GM18873 (cell line): ENCODE results near the gene HAUS5.
A peak's percentile ranks its signal among the peaks of the same experiment; 100 is the strongest.
"Not testable (repeated sequence)": the region's sequence is repeated elsewhere in the genome, so short reads cannot be mapped to it uniquely, and the experiment has no call there.

Experiments
- ATAC-seq: cut with Tn5 transposase; IDR thresholded peaks from one replicate; pipeline ENCODE4 v1.9.1; 2021; ENCODE audit warnings: mild to moderate bottlenecking, moderate library complexity, moderate number of reproducible peaks; ENCODE audit not compliant: unreplicated experiment, low FRiP score

HAUS5 gene

DNA sequence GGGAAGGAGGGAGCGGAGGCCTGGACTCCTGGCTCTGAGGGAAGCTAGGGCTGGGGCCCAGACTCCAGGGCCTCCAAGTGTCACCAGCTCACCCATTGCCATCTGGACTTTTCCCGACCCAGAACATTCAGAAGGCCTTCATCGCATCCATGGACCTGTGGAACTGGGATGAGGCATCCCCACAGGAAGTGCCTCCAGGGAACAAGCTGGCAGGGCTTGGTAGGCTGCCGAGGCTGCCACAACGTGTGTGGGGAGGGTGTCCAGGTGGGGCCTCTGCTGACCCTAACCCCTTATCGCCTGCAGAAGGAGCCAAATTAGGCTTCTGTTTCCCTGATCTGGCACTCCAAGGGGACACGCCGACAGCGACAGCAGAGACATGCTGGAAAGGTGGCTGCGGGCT is 29.8 kb downstream of the HAUS5 start:
- ATAC-seq, result no peak

DNA sequence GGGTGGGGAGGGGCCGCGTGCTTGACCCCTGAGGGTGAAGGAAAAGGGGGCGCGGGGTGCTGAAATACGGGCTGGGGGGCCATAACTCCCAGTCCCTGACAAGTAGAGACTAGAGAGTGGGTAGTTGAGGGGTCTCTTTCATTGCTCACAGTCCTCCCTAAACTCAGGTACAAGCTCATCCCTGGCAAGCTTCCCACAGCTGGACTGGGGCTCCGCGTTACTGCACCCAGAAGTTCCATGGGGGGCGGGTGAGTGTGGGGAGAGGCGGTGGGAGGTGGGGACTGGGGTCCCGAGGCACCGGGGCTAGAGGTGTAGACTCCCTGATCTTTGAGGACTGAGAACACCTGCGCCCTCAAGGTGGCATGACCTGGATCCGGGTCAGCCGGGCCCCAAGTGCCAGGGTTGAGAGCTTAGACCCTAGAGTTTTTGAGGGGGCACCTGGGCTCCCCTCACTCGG is 30.3 kb downstream of the HAUS5 start:
- ATAC-seq, result no peak

DNA sequence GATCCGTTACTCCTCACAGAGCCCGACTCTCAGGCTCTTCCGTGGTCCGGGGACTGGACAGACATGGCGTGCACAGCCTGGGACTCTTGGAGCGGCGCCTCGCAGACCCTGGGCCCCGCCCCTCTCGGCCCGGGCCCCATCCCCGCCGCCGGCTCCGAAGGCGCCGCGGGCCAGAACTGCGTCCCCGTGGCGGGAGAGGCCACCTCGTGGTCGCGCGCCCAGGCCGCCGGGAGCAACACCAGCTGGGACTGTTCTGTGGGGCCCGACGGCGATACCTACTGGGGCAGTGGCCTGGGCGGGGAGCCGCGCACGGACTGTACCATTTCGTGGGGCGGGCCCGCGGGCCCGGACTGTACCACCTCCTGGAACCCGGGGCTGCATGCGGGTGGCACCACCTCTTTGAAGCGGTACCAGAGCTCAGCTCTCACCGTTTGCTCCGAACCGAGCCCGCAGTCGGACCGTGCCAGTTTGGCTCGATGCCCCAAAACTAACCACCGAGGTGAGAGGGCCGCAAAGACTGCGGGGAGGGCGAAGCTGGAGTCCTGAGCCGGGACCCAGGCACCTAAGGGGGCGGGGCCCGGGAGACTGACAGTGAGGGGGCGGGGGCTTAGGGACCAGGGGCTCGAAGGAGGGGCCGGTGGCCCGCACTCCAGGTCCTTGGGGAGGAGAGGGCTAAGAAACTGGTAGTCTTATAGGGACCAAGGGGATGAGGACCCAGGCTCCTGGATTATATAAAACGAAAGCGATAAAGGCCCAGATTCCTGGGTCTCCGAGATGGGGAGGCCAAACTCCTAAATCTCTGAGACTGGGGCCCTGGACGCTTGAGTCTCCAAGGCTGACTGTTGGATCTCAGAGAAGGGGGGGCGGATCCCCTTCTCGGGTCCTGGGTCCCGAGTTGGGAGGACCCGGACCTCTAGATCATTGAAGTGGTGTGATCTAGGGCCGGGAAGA is 31.0 kb downstream of the HAUS5 start:
- peak; percentile 32 for ATAC-seq

DNA sequence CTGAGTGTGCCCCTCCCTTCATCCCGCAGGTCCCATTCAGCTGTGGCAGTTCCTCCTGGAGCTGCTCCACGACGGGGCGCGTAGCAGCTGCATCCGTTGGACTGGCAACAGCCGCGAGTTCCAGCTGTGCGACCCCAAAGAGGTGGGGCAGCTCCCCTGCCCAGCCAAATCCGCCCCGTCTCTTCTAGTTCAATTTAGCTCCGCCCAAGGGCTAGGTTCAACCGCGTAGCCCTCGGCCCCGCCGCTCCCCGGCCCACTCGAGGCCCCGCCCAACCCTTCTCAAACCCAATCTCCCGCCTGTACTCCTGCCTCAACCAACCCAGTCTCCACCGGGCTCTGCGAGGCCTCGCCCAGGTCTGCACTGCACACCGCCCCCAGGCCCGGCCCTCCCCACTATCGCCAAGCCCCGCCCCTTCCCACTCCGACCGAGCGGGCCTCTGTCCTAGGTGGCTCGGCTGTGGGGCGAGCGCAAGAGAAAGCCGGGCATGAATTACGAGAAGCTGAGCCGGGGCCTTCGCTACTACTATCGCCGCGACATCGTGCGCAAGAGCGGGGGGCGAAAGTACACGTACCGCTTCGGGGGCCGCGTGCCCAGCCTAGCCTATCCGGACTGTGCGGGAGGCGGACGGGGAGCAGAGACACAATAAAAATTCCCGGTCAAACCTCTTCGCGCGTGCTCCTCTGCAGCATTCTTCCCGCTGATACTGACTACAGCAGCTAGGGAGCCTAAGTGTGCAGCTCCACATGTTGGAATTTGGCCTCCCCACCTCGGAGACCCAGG is 31.9 kb downstream of the HAUS5 start:
- ATAC-seq, result peak; percentile 53

DNA sequence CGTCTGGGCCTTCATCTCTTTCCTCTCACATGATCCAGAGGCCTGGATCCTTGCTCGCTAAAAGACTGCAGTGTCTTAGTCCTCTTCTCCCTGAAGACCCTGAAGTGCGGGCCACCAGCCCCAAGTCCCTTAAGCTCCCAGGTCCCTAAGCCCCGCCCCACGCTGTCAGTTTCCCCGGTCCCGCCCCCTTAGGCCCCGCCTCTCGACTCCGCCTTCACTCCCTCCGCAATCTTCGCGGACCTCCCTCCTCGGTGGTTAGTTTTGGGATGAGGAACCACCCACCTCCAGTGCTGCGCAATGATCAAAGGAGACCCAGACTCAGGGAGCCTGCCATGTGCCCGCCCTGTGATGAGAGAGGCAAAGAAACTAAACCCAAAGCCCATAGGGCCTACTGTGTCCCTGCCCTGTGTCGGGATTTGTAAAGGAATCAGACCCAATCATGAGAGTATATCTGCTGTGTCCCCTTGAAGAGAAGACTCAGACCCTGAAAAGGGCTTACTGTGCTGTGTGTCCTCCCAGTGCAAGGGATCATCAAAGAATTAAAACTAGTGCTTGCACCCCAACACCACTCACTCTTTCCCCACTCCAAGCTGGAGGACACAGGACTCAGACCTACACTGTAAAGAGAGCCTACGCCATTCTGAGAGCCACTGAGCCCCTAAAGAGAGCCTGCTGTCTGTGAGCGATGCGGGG is 32.6 kb downstream of the HAUS5 start:
- ATAC-seq, result no peak

DNA sequence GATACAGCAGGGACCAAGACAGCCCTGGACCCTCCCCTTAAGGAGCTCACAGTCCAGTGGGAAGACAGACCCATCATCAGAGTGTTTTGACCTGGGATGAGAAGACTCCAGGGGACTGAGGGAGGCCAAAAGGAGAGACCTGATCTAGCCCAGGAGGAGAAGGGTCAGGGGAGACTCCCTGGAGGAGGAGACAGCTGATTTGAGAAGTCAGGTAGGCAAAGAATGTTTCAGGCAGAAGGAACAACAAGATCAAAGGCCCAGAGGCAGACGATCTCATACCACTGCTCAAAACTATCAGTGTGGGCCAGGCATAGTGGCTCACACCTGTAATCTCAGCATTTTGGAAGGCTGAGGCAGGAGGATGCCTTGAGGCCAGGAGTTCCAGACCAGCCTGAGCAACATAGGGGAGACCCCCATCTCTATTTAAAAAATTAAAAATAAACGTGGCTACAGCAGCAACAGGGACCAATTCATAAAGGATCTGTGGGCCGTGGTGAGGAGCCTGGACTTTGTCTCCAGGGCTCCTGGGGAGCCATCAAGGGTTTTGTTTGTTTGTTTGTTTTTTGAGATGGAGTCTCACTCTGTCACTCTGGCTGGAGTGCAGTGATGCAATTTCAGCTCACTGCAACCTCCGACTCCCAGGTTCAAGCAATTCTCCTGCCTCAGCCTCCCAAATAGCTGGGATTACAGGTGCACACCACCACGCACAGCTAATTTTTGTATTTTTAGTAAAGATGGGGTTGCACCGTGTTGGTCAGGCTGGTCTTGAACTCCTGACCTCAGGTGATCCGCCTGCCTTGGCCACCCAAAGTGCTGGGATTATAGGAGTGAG is 33.4 kb downstream of the HAUS5 start:
- no peak for ATAC-seq

DNA sequence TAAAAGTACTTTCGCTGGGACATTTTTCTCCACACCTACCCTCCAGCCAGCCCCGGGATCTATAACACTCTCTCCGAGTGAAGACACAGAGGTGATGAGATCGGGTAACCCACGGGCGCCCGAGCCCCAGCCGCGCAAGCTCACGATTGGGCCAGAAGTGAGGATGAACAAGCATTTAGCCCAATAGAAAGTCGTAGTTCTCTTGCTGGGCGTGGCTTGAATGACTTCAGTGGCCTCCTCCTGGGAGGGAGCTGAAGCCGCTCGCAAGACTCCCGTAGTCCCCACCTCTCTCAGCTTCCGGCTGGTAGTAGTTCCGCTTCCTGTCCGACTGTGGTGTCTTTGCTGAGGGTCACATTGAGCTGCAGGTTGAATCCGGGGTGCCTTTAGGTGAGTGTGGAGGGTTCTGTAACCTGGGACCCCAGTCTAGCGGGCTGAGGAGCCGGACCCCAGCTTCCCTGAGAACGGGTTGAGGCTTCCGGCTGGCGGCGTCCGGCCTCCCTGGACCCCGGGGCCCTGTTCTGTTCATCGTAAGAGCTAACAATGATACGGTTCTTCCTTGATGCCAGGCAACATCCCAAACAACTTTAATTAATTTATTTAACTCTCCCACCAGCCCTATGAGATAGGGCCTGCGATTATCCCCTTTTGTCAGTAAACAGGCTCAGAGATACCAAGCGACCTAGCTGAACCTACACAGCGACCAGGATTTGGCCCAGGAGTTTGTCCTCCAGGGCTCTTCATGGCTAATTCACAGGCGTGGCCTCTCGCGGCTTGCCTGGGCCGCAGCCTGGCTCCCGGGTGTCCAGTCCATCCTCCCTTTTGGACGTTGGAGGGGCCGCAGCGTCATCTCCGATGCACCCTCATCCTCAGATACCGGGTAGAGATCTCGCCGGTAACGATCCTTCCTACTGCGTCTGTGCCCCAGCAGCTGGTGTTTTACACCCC is 35.8 kb downstream of the HAUS5 start, which contains the start of gene COX6B1:
Gene COX6B1 (plus strand): TSS at position 307 of the 945 bp plus-strand sequence. CDS start 2,921 bp downstream, outside the sequence.
- peak; percentile 50 for ATAC-seq

DNA sequence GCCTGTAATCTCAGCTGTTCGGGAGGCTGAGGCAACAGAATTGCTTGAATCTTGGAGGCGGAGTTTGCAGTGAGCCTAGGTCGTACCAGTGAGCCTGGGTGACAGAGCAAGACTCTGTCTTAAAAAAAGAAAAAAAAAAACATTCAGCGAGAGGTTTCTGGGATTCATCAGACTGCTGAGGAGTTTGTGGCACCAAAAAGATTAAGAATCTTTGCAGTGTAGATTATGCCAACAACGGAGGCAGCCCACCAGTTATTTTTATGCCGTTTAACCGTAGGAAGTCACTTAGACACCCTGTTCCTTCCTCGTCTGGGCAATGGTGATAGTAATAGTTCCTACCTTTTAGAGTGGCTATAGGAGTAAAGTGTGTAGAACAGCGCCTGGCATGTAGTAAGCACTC is 38.0 kb downstream of the HAUS5 start:
- no peak for ATAC-seq

DNA sequence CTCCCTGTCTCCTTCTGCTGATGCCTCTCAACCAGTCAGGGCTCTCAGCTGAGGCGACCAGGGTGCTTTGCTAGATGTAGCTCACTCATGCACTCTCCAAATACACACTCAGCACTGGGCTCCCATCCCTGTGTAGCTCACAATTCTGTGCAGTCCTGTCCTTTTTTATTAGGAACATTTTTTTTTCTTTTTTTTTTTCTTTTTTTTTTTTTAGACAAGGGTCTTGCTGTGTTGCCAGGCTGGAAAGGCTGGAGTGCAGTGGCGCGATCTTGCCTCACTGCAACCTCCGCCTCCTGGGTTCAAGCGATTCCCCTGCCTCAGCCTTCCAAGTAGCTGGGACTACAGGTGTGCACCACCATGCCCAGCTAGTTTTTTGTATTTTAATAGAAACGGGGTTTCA is 42.3 kb downstream of the HAUS5 start:
- not testable (repeated sequence) for ATAC-seq

DNA sequence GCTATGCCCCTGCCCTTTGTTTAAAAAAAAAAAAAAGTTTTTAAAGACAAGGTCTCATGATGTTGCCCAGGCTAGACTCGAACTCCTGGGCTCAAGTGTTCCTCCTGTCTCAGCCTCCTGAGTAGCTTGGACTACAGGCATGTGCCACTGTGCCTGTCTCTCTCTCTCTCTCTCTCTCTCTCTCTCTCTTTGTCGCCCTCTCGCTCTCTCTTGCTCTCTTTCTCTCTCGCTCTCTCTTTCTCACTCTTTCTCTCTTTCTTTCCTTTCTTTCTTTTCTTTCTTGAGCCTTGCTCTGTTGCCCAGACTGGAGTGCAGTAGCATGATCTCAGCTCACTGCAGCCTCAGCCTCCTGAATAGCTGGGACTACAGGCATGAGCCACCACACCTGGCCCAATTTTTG is 43.1 kb downstream of the HAUS5 start:
- no peak for ATAC-seq

DNA sequence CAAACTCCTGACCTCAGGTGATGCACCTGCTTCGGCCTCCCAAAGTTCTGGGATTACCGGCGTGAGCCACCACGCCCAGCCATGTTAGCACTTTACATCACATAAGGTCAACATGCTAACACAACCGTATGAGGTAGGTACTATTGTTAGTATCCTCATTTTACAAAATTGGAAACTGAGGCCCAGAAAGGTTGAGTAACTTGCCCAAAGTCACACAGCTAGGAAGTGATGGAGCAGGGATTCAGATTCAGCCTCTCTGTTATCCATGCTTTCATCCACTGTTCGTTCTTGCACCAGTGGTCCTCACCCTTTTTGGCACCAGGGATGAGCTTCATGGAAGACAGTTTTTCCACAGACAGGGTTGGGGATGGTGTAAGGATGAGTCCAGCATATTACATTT is 44.2 kb downstream of the HAUS5 start:
- ATAC-seq, result no peak

DNA sequence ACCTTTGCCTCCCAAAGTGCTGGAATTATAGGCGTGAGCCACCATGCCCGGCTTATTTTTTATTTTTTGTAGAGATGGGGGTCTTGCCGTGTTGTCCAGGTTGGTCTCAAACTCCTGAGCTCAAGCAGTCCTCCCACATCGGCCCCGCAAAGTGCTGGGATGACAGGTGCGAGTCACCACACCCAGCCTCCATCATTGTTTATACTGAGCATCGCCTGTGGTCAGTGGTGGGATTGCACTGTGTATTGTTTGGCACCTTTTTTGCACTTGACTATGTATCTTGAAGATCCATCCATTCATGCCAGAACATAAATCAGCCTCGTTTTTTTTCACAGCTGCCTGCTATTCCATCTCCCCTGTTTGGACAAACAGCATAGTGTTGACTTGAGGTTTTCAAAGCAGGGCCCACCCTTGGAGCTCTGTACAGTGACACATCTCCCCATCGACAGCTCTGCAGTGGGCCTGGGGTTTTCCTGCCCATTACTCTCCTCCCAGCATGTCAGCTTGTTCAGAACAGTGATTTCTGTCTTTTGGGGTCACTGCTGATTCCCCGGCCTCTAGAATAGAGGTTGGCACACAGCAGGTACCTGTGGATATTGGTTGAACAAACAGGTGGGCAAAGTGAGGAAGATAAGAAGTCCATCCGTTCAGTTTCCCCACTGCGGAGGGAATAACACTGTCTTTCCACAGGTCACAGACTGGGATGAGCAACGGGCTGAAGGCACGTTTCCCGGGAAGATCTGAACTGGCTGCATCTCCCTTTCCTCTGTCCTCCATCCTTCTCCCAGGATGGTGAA is 45.6 kb downstream of the HAUS5 start:
- no peak for ATAC-seq

DNA sequence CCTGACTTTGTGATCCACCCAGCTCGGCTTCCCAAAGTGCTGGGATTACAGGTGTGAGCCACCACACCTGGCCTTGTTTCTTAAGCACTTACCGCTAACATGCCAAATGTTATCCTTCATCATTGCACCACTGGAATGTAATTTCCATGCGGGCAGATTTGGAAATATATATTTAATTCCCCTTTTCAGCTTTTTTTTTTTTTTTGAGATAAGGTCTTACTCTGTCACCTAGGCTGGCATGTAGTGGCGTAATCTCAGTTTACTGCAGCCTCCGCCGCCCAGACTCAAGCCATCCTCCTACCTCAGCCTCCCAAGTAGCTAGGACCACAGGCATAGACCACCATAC is 49.4 kb downstream of the HAUS5 start:
- no peak for ATAC-seq

DNA sequence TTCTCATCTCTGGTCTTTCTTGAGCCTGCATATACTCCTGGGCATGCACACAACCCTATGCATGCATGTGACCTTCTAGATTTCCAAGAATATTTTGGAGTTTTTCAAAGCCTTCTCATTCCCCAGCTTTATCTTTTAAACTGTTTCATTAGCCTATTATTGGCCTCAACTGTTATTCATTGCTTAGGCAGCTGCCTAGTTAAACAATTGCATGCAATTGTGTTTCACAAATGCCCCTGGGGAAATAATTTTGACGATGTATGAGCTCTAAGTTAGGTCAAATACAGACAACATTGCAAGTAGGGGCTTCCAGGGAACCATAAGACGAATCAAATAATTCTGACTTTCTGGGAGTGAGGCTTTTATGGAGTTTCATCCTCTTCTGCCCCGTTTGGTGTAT is 51.4 kb downstream of the HAUS5 start:
- no peak for ATAC-seq

DNA sequence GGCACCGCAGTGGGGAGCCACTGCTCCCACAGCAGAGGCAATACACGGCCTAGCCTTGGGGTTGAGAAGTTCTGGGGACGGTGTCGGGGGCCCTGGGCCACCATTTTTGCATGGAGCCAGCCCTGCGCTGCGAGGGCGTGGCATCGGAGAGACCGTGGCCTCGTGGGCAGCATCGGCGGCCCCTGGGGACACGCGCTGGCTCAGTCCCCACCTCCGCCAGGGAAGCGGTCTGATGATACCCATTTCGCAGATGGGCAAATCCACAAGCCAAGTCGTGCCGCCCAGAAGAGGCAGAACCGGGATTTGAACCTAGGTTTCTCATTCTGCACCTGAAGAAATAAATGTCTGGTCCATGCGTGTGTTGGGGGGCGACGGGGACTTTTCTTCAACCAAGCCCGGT is 52.6 kb downstream of the HAUS5 start:
- ATAC-seq, result no peak

DNA sequence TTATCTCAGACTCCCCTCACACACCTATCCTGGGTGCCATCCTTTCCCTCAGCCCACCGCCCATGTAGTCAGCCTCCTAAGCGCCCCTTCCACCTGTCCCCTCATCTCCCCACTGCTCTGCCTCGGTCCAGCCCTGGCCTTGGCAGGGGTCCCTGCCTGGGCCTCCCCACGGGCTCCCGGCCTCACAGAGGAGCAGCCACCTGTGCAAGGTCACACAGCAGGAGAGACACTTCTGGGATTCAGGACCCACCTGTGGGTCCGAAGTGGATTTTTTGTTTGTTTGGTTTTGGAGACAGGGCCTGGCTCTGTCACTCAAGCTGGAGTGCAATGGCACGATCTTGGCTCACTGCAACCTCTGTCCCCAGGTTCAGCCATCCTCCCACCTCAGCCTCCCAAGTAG is 53.1 kb downstream of the HAUS5 start:
- ATAC-seq, result no peak

DNA sequence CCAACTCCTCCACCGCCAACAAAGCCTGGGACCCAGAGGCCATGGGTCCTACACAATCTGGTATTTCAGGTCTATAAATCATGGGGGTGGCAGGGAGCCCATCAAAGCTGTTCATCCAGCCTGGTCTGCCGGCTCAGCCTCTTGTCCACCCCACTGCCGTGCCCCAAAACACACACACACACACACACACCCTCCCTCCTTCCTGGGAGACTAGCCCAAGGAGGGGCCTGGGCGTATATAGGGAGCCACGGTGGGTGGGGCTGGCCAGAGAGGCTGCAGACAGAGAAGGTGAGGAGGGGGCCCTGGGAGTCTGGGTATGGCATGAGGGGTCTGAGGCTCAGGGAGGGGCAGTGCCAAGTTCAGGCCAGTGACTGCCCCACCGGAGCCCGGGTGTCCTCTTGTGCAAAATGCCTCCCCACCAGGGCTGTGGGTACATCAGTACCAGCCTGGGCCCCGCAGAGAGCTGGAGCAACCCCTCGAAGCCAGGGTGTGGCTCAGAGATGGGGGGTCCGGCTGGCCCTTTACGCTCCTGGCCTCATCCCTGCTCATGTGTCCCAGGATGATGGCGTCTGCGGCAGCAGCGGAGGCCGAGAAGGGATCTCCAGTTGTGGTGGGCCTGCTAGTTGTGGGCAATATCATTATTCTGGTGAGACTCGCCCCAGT is 53.8 kb downstream of the HAUS5 start, which contains the start of gene UPK1A:
Gene UPK1A (plus strand): TSS at position 267 of the 663 bp plus-strand sequence. CDS start 296 bp downstream, at position 563.
- no peak for ATAC-seq
